ENCODE data around the gene CREG1. TPM values are rescaled to one million over a fixed set of nuclear protein-coding genes. Genes with fewer than 3 reads are reported as not detected.

CREG1 gene
- 29.1 TPM for total RNA-seq
- polyA plus RNA-seq (ENCODE audit: insufficient read depth in 1 of 8, insufficient read length in 8 of 8, low replicate concordance in 1 of 8): 10 to 100 TPM; 25.0 to 45.7 (median 33.6) TPM
- long read RNA-seq, donor 1, transcript CREG1-201 (4 exons, 1,974 nt): major isoform, 10 of 10 reads
- long read RNA-seq, donor 1, partial matches to known transcripts: 0 of 10 reads
- long read RNA-seq, donor 1, other reads (novel, unspliced or antisense): 0 of 10 reads
- long read RNA-seq, donor 2, transcript CREG1-201 (4 exons, 1,974 nt): major isoform, 5 of 5 reads
- long read RNA-seq, donor 2, partial matches to known transcripts: 0 of 5 reads
- long read RNA-seq, donor 2, other reads (novel, unspliced or antisense): 0 of 5 reads
- long read RNA-seq, donor 3, transcript CREG1-201 (4 exons, 1,974 nt): major isoform, 25 of 25 reads
- long read RNA-seq, donor 3, partial matches to known transcripts: 0 of 25 reads
- long read RNA-seq, donor 3, other reads (novel, unspliced or antisense): 0 of 25 reads
- long read RNA-seq, donor 4, transcript CREG1-201 (4 exons, 1,974 nt): major isoform, 11 of 19 reads
- long read RNA-seq, donor 4, partial matches to known transcripts: 8 of 19 reads
- long read RNA-seq, donor 4, other reads (novel, unspliced or antisense): 0 of 19 reads
- long read RNA-seq, donor 5, transcript CREG1-201 (4 exons, 1,974 nt): major isoform, 33 of 33 reads
- long read RNA-seq, donor 5, partial matches to known transcripts: 0 of 33 reads
- long read RNA-seq, donor 5, other reads (novel, unspliced or antisense): 0 of 33 reads
- long read RNA-seq, donor 6, transcript CREG1-201 (4 exons, 1,974 nt): major isoform, 40 of 40 reads
- long read RNA-seq, donor 6, partial matches to known transcripts: 0 of 40 reads
- long read RNA-seq, donor 6, other reads (novel, unspliced or antisense): 0 of 40 reads
- long read RNA-seq, donor 7, transcript CREG1-201 (4 exons, 1,974 nt): major isoform, 24 of 24 reads
- long read RNA-seq, donor 7, partial matches to known transcripts: 0 of 24 reads
- long read RNA-seq, donor 7, other reads (novel, unspliced or antisense): 0 of 24 reads
- long read RNA-seq, donor 8, transcript CREG1-201 (4 exons, 1,974 nt): major isoform, 19 of 19 reads
- long read RNA-seq, donor 8, partial matches to known transcripts: 0 of 19 reads
- long read RNA-seq, donor 8, other reads (novel, unspliced or antisense): 0 of 19 reads
- long read RNA-seq, donor 9, transcript CREG1-201 (4 exons, 1,974 nt): major isoform, 13 of 13 reads
- long read RNA-seq, donor 9, partial matches to known transcripts: 0 of 13 reads
- long read RNA-seq, donor 9, other reads (novel, unspliced or antisense): 0 of 13 reads
- long read RNA-seq, donor 10, transcript CREG1-201 (4 exons, 1,974 nt): major isoform, 23 of 23 reads
- long read RNA-seq, donor 10, partial matches to known transcripts: 0 of 23 reads
- long read RNA-seq, donor 10, other reads (novel, unspliced or antisense): 0 of 23 reads
- long read RNA-seq, donor 11, transcript CREG1-201 (4 exons, 1,974 nt): major isoform, 16 of 16 reads
- long read RNA-seq, donor 11, partial matches to known transcripts: 0 of 16 reads
- long read RNA-seq, donor 11, other reads (novel, unspliced or antisense): 0 of 16 reads

GRCh38 chr1:167553136-167554027, at the start of gene CREG1:
TSS of gene CREG1 (minus strand) at chr1:167553762.
- Histone ChIP-seq H3K4me1 (ENCODE audit: control insufficient read depth, insufficient read depth, low read length) (peaks cover 9% of the 10 kb centered on the region), H3K27ac (ENCODE audit: low read length) (peak within 1 kb of the TSS; percentile 0), H3K9me3 (replicated peaks; ENCODE audit: control insufficient read depth, low read depth, low read length) (no peaks in the 10 kb centered on the region), H3K4me3 (ENCODE audit: low read length) (peak within 1 kb of the TSS; percentile 58), H3K27me3 (ENCODE audit: control insufficient read depth, insufficient read depth, low read length) (no peaks in the 10 kb centered on the region), H3K36me3 (ENCODE audit: control insufficient read depth, insufficient read depth, low read length) (no peaks in the 10 kb centered on the region)
- DNase-seq: peak; percentile 96
- under 1% methylated on average over 77 of the region's 90 CpGs for WGBS (ENCODE audit: insufficient coverage)

- WGBS (ENCODE audit: insufficient coverage): 88% methylated on average over 2 of the region's 8 CpGs
- H3K27me3 ChIP-seq (ENCODE audit: control insufficient read depth, insufficient read depth, low read length): no peaks in the 10 kb centered on the region
- H3K36me3 ChIP-seq (ENCODE audit: control insufficient read depth, insufficient read depth, low read length): no peaks in the 10 kb centered on the region
- peaks cover 18% of the 10 kb centered on the region for H3K4me1 ChIP-seq (ENCODE audit: control insufficient read depth, insufficient read depth, low read length)
- H3K4me3 ChIP-seq (ENCODE audit: low read length): no peak overlapping the region
- no peak overlapping the region for H3K27ac ChIP-seq (ENCODE audit: low read length)
- peaks cover 12% of the 10 kb centered on the region for H3K9me3 ChIP-seq (replicated peaks; ENCODE audit: control insufficient read depth, low read depth, low read length)
- DNase-seq: no peak
These were observed 49.3 kb upstream of the CREG1 start for GRCh38 chr1:167602840-167603239.

- H3K36me3 ChIP-seq (ENCODE audit: control insufficient read depth, insufficient read depth, low read length): no peaks in the 10 kb centered on the region
- no peak overlapping the region for H3K4me3 ChIP-seq (ENCODE audit: low read length)
- peak; percentile 68 for DNase-seq
- peaks cover 18% of the 10 kb centered on the region for H3K4me1 ChIP-seq (ENCODE audit: control insufficient read depth, insufficient read depth, low read length)
- WGBS (ENCODE audit: insufficient coverage): 48% methylated on average over 6 of the region's 8 CpGs
- H3K9me3 ChIP-seq (replicated peaks; ENCODE audit: control insufficient read depth, low read depth, low read length): peaks cover 2% of the 10 kb centered on the region
- H3K27ac ChIP-seq (ENCODE audit: low read length): peak overlapping the region; percentile 67
- no peaks in the 10 kb centered on the region for H3K27me3 ChIP-seq (ENCODE audit: control insufficient read depth, insufficient read depth, low read length)
These were observed 48.2 kb upstream of the CREG1 start for GRCh38 chr1:167601442-167602383.

GRCh38 chr1:167599957-167600581, 46.5 kb upstream of the CREG1 start:
- H3K36me3 ChIP-seq (ENCODE audit: control insufficient read depth, insufficient read depth, low read length): no peaks in the 10 kb centered on the region
- peaks cover 18% of the 10 kb centered on the region for H3K4me1 ChIP-seq (ENCODE audit: control insufficient read depth, insufficient read depth, low read length)
- no peaks in the 10 kb centered on the region for H3K9me3 ChIP-seq (replicated peaks; ENCODE audit: control insufficient read depth, low read depth, low read length)
- H3K27me3 ChIP-seq (ENCODE audit: control insufficient read depth, insufficient read depth, low read length): no peaks in the 10 kb centered on the region
- no peak overlapping the region for H3K4me3 ChIP-seq (ENCODE audit: low read length)
- WGBS (ENCODE audit: insufficient coverage): 38% methylated on average over 3 of the region's 5 CpGs
- H3K27ac ChIP-seq (ENCODE audit: low read length): no peak overlapping the region
- DNase-seq: peak; percentile 68

GRCh38 chr1:167594822-167595221, 41.3 kb upstream of the CREG1 start:
- Histone ChIP-seq H3K4me3 (ENCODE audit: low read length) (no peak overlapping the region), H3K9me3 (replicated peaks; ENCODE audit: control insufficient read depth, low read depth, low read length) (no peaks in the 10 kb centered on the region), H3K27ac (ENCODE audit: low read length) (no peak overlapping the region), H3K27me3 (ENCODE audit: control insufficient read depth, insufficient read depth, low read length) (no peaks in the 10 kb centered on the region), H3K4me1 (ENCODE audit: control insufficient read depth, insufficient read depth, low read length) (no peaks in the 10 kb centered on the region), H3K36me3 (ENCODE audit: control insufficient read depth, insufficient read depth, low read length) (no peaks in the 10 kb centered on the region)
- no peak for DNase-seq
- WGBS (ENCODE audit: insufficient coverage): 42% methylated on average over 5 of the region's 6 CpGs

GRCh38 chr1:167593860-167594259, 40.3 kb upstream of the CREG1 start:
- WGBS (ENCODE audit: insufficient coverage): 71% methylated on average over 4 of the region's 5 CpGs
- Histone ChIP-seq H3K27ac (ENCODE audit: low read length) (no peak overlapping the region), H3K4me1 (ENCODE audit: control insufficient read depth, insufficient read depth, low read length) (no peaks in the 10 kb centered on the region), H3K9me3 (replicated peaks; ENCODE audit: control insufficient read depth, low read depth, low read length) (no peaks in the 10 kb centered on the region), H3K36me3 (ENCODE audit: control insufficient read depth, insufficient read depth, low read length) (no peaks in the 10 kb centered on the region), H3K27me3 (ENCODE audit: control insufficient read depth, insufficient read depth, low read length) (no peaks in the 10 kb centered on the region), H3K4me3 (ENCODE audit: low read length) (no peak overlapping the region)
- no peak for DNase-seq

- no peaks in the 10 kb centered on the region for H3K36me3 ChIP-seq (ENCODE audit: control insufficient read depth, insufficient read depth, low read length)
- no peak for DNase-seq
- no peak overlapping the region for H3K4me3 ChIP-seq (ENCODE audit: low read length)
- no peaks in the 10 kb centered on the region for H3K4me1 ChIP-seq (ENCODE audit: control insufficient read depth, insufficient read depth, low read length)
- H3K9me3 ChIP-seq (replicated peaks; ENCODE audit: control insufficient read depth, low read depth, low read length): no peaks in the 10 kb centered on the region
- no peaks in the 10 kb centered on the region for H3K27me3 ChIP-seq (ENCODE audit: control insufficient read depth, insufficient read depth, low read length)
- no peak overlapping the region for H3K27ac ChIP-seq (ENCODE audit: low read length)
These were observed 38.9 kb upstream of the CREG1 start for GRCh38 chr1:167592475-167592874.

- Histone ChIP-seq H3K27me3 (ENCODE audit: control insufficient read depth, insufficient read depth, low read length) (no peaks in the 10 kb centered on the region), H3K4me3 (ENCODE audit: low read length) (no peak overlapping the region), H3K4me1 (ENCODE audit: control insufficient read depth, insufficient read depth, low read length) (peaks cover 13% of the 10 kb centered on the region), H3K27ac (ENCODE audit: low read length) (no peak overlapping the region), H3K9me3 (replicated peaks; ENCODE audit: control insufficient read depth, low read depth, low read length) (no peaks in the 10 kb centered on the region), H3K36me3 (ENCODE audit: control insufficient read depth, insufficient read depth, low read length) (no peaks in the 10 kb centered on the region)
- WGBS (ENCODE audit: insufficient coverage): no CpG with 5 or more reads among the region's 2 CpGs
- DNase-seq: no peak
These were observed 34.8 kb upstream of the CREG1 start for GRCh38 chr1:167588361-167588760.
